OCI-LY7 (cell line): ENCODE measurements around the gene SNF8. TPM values are rescaled to one million over a fixed set of nuclear protein-coding genes. Genes with fewer than 3 reads are reported as not detected.

Experiments
- BruUV-seq: library from RNA; stranded (reverse); fragments of 400-500 nt; replicated peaks from 2 replicates; lab custom pipeline; 2021; lab: Mats Ljungman, UMichigan
- CTCF ChIA-PET: fragments of 300-600 bp; sonication (Branson Sonifier 250); formaldehyde crosslinking; loops from one replicate; lab custom pipeline; 2022; ENCODE audit warnings: antibody characterized with exemption; ENCODE audit not compliant: unreplicated experiment; lab: Charles Lee
- POLR2A ChIA-PET: fragments of 300-600 bp; sonication (Branson Sonifier 250); formaldehyde crosslinking; loops from one replicate; lab custom pipeline; 2022; ENCODE audit warnings: antibody characterized with exemption; lab: Charles Lee
- DNase-seq: peaks from one replicate; pipeline ENCODE4 v3.0.0-alpha.2; 2015; ENCODE audit warnings: low spot score
- H2AFZ ChIP-seq: fragments of 200-600 bp; sonication (generic), shearing (Covaris generic); 2 replicates; pipeline ENCODE4 v1.6.1; 2014; ENCODE audit warnings: mild to moderate bottlenecking, antibody characterized with exemption, low read length, moderate library complexity
- H3K27ac ChIP-seq: fragments of 200-600 bp; sonication (generic); 2 replicates; pipeline ENCODE4 v1.5.1; 2014; ENCODE audit warnings: mixed run types, low read depth, mild to moderate bottlenecking, moderate library complexity, low read length, inconsistent platforms; ENCODE audit not compliant: poor library complexity, severe bottlenecking
- H3K36me3 ChIP-seq: fragments of 200-600 bp; sonication (generic); 2 replicates; pipeline ENCODE4 v1.6.1; 2014; ENCODE audit warnings: mild to moderate bottlenecking, antibody characterized with exemption, low read length, moderate library complexity, mixed read lengths; ENCODE audit not compliant: insufficient read depth
- H3K4me1 ChIP-seq: fragments of 200-600 bp; sonication (generic); 2 replicates; pipeline ENCODE4 v1.5.1; 2014; ENCODE audit warnings: mild to moderate bottlenecking, low read length; ENCODE audit not compliant: insufficient read depth, poor library complexity, severe bottlenecking
- H3K4me2 ChIP-seq: fragments of 200-600 bp; sonication (generic); 2 replicates; pipeline ENCODE4 v1.6.1; 2014; ENCODE audit warnings: mild to moderate bottlenecking, low read length
- H3K4me3 ChIP-seq: fragments of 200-600 bp; sonication (generic); 2 replicates; pipeline ENCODE4 v1.5.1; 2014; ENCODE audit warnings: mild to moderate bottlenecking, low read depth, low read length; ENCODE audit not compliant: poor library complexity, severe bottlenecking
- H3K79me2 ChIP-seq: fragments of 200-600 bp; sonication (generic); 2 replicates; pipeline ENCODE4 v1.6.1; 2016; ENCODE audit warnings: low read depth, mild to moderate bottlenecking, low read length, moderate library complexity, mixed read lengths; ENCODE audit not compliant: insufficient read depth
- H3K9me2 ChIP-seq: fragments of 200-600 bp; sonication (generic); 2 replicates; pipeline ENCODE4 v1.6.1; 2016; ENCODE audit warnings: mild to moderate bottlenecking, low read length, mixed read lengths; ENCODE audit not compliant: insufficient read depth
- H3K9me3 ChIP-seq: fragments of 200-600 bp; sonication (generic); 2 replicates; pipeline ENCODE4 v1.6.1; 2014; ENCODE audit warnings: mild to moderate bottlenecking, mixed run types, low read length, mixed read lengths
- H4K20me1 ChIP-seq: fragments of 200-600 bp; sonication (generic); 2 replicates; pipeline ENCODE4 v1.6.1; 2014; ENCODE audit warnings: mild to moderate bottlenecking, antibody characterized with exemption, low read length, moderate library complexity, mixed read lengths; ENCODE audit not compliant: insufficient read depth
- CTCF ChIP-seq: fragments of 200-600 bp; sonication (generic); conservative IDR thresholded peaks from 2 replicates; pipeline ENCODE4 v1.5.1; 2014; ENCODE audit warnings: mild to moderate bottlenecking, antibody characterized with exemption, low read length, moderate library complexity, mixed read lengths
- EZH2phosphoT487 ChIP-seq: fragments of 200-600 bp; sonication (generic); IDR thresholded peaks from 2 replicates; pipeline ENCODE4 v1.6.1; 2018; ENCODE audit warnings: low read depth, borderline replicate concordance, mild to moderate bottlenecking, mixed run types, antibody characterized with exemption, low read length, moderate library complexity, mixed read lengths
- intact Hi-C: fragments of 100-400 bp; cut with micrococcal nuclease; formaldehyde crosslinking; loops from one replicate; pipeline ENCODE4 v1.10.0; 2022; ENCODE audit not compliant: unreplicated experiment
- total RNA-seq, 2 experiments: library from RNA; depleted of rRNA in 1 of 2; stranded (reverse); fragments of >200 nt in 1 of 2; shearing (Covaris generic) in 1 of 2; gene quantifications; 2 replicates each; pipeline ENCODE4 v1.2.3, GENCODE V29; 2014 to 2022

The SNF8 gene
- total RNA-seq, 2 experiments from 2014 or later: 45.8 to 92.2 TPM

- Histone ChIP-seq H3K4me2 (no peak overlapping the region), H3K9me3 (no peaks in the 10 kb centered on the region), H4K20me1 (peaks cover 20% of the 10 kb centered on the region), H3K4me3 (no peak overlapping the region), H3K4me1 (peaks cover 19% of the 10 kb centered on the region), H2AFZ (no peak overlapping the region), H3K79me2 (peaks cover 32% of the 10 kb centered on the region), H3K27ac (no peak overlapping the region), H3K9me2 (no peaks in the 10 kb centered on the region), H3K36me3 (peaks cover 14% of the 10 kb centered on the region)
- CTCF ChIA-PET: no interaction called here
- no peak for DNase-seq
- intact Hi-C loops: no loop called here
- POLR2A ChIA-PET: interaction anchor here (4.7 kb wide), 1 partner anchor 12 kb away, joined by 14 read pairs; the partner anchor contains the start of gene ATP5MC1
- TF ChIP-seq CTCF (no peak), EZH2phosphoT487 (no peak)
- no TSS peak for BruUV-seq
Measured at GRCh38 chr17:48905987-48906515, 38.6 kb downstream of the SNF8 start.

- Histone ChIP-seq H3K79me2 (peaks cover 16% of the 10 kb centered on the region), H2AFZ (no peak overlapping the region), H4K20me1 (peaks cover 4% of the 10 kb centered on the region), H3K4me2 (no peak overlapping the region), H3K9me2 (no peaks in the 10 kb centered on the region), H3K4me1 (peaks cover 3% of the 10 kb centered on the region), H3K36me3 (no peaks in the 10 kb centered on the region), H3K9me3 (no peaks in the 10 kb centered on the region), H3K4me3 (no peak overlapping the region), H3K27ac (no peak overlapping the region)
- no peak for DNase-seq
- TF ChIP-seq EZH2phosphoT487 (no peak), CTCF (no peak)
- ChIA-PET CTCF (no interaction called here), POLR2A (interaction anchor here (0.5 to 4.7 kb wide), 3 partner anchors 11 to 21 kb away, joined by 3 to 14 read pairs (median 4); partner anchors contain the start of gene ATP5MC1)
- BruUV-seq: no TSS peak
- intact Hi-C loops: no loop called here
Measured at GRCh38 chr17:48904428-48904827, 40.2 kb downstream of the SNF8 start.

GRCh38 chr17:48903401-48903800 lies 41.2 kb downstream of the SNF8 start:
- DNase-seq: no peak
- no TSS peak for BruUV-seq
- CTCF ChIA-PET: no interaction called here
- intact Hi-C loops: no loop called here
- Histone ChIP-seq H3K4me2 (no peak overlapping the region), H4K20me1 (no peaks in the 10 kb centered on the region), H3K36me3 (peaks cover 2% of the 10 kb centered on the region; the same call in 1 of the 2 replicates), H3K4me1 (no peaks in the 10 kb centered on the region), H3K9me2 (no peaks in the 10 kb centered on the region), H3K4me3 (no peak overlapping the region), H3K27ac (no peak overlapping the region), H3K79me2 (peaks cover 7% of the 10 kb centered on the region; the same call in 1 of the 2 replicates), H3K9me3 (no peaks in the 10 kb centered on the region), H2AFZ (no peak overlapping the region)
- POLR2A ChIA-PET: interaction anchor here (0.7 to 4.7 kb wide), 2 partner anchors 10 to 264 kb away, joined by 3 to 14 read pairs; partner anchors contain the start of gene ATP5MC1
- TF ChIP-seq CTCF: no peak
- TF ChIP-seq EZH2phosphoT487: no peak
